ENCODE data around the gene MRPL2. TPM values are rescaled to one million over a fixed set of nuclear protein-coding genes. Genes with fewer than 3 reads are reported as not detected.

Gene MRPL2
- total and polyA plus RNA-seq, 2 of the 4 experiments (the other 2 are of a cell fraction): 18.1 to 45.9 TPM

- no peak overlapping the region for H3K4me3 ChIP-seq (ENCODE audit: insufficient read depth, low read depth, low read length)
- no peak overlapping the region for H4K91ac ChIP-seq (ENCODE audit: insufficient read depth, low read depth, low read length)
- no peak for DNase-seq
- H3K4me2 ChIP-seq (ENCODE audit: low read depth, low read length): no peak overlapping the region
- H4K5ac ChIP-seq (ENCODE audit: low read depth, low read length): no peak overlapping the region
- in situ Hi-C loops (cut with MboI; ENCODE audit: low sequenced_read_pairs) (no loop called here), intact Hi-C loops (cut with micrococcal nuclease) (no loop called here), dilution Hi-C loops (cut with HindIII; ENCODE audit: low sequenced_read_pairs, unreplicated experiment) (no loop called here)
- no peaks in the 10 kb centered on the region for H3K27me3 ChIP-seq (ENCODE audit: control insufficient read depth, insufficient read depth, low read length)
- 0 out of 2 replicates have a peak, but pooled peaks cover 1% of the 10 kb centered on the region for H3K9me1 ChIP-seq (ENCODE audit: insufficient read depth, low read length)
- no peak overlapping the region for H2AK9ac ChIP-seq (replicated peaks; ENCODE audit: low read depth, low read length, poor library complexity)
- no peak overlapping the region for H2BK20ac ChIP-seq (ENCODE audit: low read depth, low read length)
- H3K9ac ChIP-seq (ENCODE audit: low read depth, low read length): no peak overlapping the region
- POLR2A ChIA-PET (ENCODE audit: unreplicated experiment): no interaction called here
- no peak overlapping the region for H3K4ac ChIP-seq (ENCODE audit: low read depth, low read length)
- CTCF ChIA-PET: no interaction called here
- TF ChIP-seq RFX5 (IDR thresholded peaks at IDR 0.05; ENCODE audit: low read depth, low read length): no peak
- TF ChIP-seq, protein P1, sequence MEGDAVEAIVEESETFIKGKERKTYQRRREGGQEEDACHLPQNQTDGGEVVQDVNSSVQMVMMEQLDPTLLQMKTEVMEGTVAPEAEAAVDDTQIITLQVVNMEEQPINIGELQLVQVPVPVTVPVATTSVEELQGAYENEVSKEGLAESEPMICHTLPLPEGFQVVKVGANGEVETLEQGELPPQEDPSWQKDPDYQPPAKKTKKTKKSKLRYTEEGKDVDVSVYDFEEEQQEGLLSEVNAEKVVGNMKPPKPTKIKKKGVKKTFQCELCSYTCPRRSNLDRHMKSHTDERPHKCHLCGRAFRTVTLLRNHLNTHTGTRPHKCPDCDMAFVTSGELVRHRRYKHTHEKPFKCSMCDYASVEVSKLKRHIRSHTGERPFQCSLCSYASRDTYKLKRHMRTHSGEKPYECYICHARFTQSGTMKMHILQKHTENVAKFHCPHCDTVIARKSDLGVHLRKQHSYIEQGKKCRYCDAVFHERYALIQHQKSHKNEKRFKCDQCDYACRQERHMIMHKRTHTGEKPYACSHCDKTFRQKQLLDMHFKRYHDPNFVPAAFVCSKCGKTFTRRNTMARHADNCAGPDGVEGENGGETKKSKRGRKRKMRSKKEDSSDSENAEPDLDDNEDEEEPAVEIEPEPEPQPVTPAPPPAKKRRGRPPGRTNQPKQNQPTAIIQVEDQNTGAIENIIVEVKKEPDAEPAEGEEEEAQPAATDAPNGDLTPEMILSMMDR (conservative IDR thresholded peaks at IDR 0.05; ENCODE audit: low read depth, low read length): no peak
- no peak for TF ChIP-seq FOS (IDR thresholded peaks at IDR 0.05; ENCODE audit: low read depth, low read length)
- no peak for TF ChIP-seq MAFK (IDR thresholded peaks at IDR 0.05; ENCODE audit: low read depth, low read length)
- TF ChIP-seq SMC3 (IDR thresholded peaks at IDR 0.05; ENCODE audit: low read depth, low read length): no peak
- no peak for TF ChIP-seq RCOR1 (IDR thresholded peaks at IDR 0.05; ENCODE audit: insufficient replicate concordance, low read length)
- TF ChIP-seq BHLHE40 (IDR thresholded peaks at IDR 0.05; ENCODE audit: low read depth, low read length): no peak
- TF ChIP-seq POLR2A (IDR thresholded peaks at IDR 0.05; ENCODE audit: low read depth, low read length): no peak
- TF ChIP-seq RAD21 (IDR thresholded peaks at IDR 0.05; ENCODE audit: low read length): no peak
- H3K18ac ChIP-seq (ENCODE audit: low read depth, low read length): no peak overlapping the region
- H4K20me1 ChIP-seq (ENCODE audit: insufficient read depth, low read length): no peaks in the 10 kb centered on the region; the same call in 1 of the 2 replicates
- H3K27ac ChIP-seq (ENCODE audit: insufficient read depth, low read length): no peak overlapping the region
- peaks cover 44% of the 10 kb centered on the region for H3K36me3 ChIP-seq (ENCODE audit: control insufficient read depth, insufficient read depth, low read length)
- H3K23ac ChIP-seq (ENCODE audit: low read depth, low read length): no peak overlapping the region
- ATAC-seq (ENCODE audit: low read depth): no peak
- H3K4me1 ChIP-seq (ENCODE audit: control insufficient read depth, insufficient read depth, low read length): no peaks in the 10 kb centered on the region
- H2BK15ac ChIP-seq (ENCODE audit: low read depth, low read length): no peak overlapping the region
- no peaks in the 10 kb centered on the region for H3K9me3 ChIP-seq (ENCODE audit: control insufficient read depth, insufficient read depth, low read length)
- no peak overlapping the region for H2BK5ac ChIP-seq (ENCODE audit: low read depth, low read length, poor library complexity, severe bottlenecking)
- no peak overlapping the region for H2AK5ac ChIP-seq (ENCODE audit: low read depth, low read length)
- BruUV-seq (replicated peaks): no TSS peak
- H2AFZ ChIP-seq (replicated peaks; ENCODE audit: low read length, poor library complexity): no peak overlapping the region
- no peak overlapping the region for H3K14ac ChIP-seq (replicated peaks; ENCODE audit: low read depth, low read length)
- H2BK120ac ChIP-seq (ENCODE audit: low read depth, low read length): no peak overlapping the region
- whole genome bisulfite sequencing, 2 experiments (ENCODE audit: extremely low coverage in 2 of 2, insufficient read length in 1 of 2): 92% methylated on average over 4 of the region's 5 CpGs; no CpG with 5 or more reads in 1 of the 2 experiments
- no peak overlapping the region for H4K8ac ChIP-seq (ENCODE audit: low read depth in 2 of 2, low read length in 2 of 2)
- no peak overlapping the region for H3K56ac ChIP-seq (ENCODE audit: extremely low read depth, insufficient read depth, low read length)
- H3K79me1 ChIP-seq (ENCODE audit: low read depth in 1 of 2, low read length in 2 of 2): peaks cover 5 to 30% of the 10 kb centered on the region in 2 experiments; a peak in 3 of 4 replicates
Measured at GRCh38 chr6:43005844-43006243, 53.4 kb downstream of the MRPL2 start.

Other genes with a start within 250 kb of the MRPL2 start
- 112 and 125 TPM in 2 replicates for gene RPL7L1, start 179.8 kb downstream of the MRPL2 start, total RNA-seq (2012; rRNA removed)
- 31.3 and 43.0 TPM in 2 replicates for gene RPL7L1, start 179.8 kb downstream of the MRPL2 start, polyA plus RNA-seq (2012; rRNA removed)
- not detected in 2 replicates for gene PTCRA, start 143.4 kb downstream of the MRPL2 start, total RNA-seq (2012; rRNA removed)
- not detected in 2 replicates for gene PTCRA, start 143.4 kb downstream of the MRPL2 start, polyA plus RNA-seq (2012; rRNA removed)
- 13.3 and 15.3 TPM in 2 replicates for gene CNPY3, start 130.0 kb downstream of the MRPL2 start, total RNA-seq (2012; rRNA removed)
- gene CNPY3, start 130.0 kb downstream of the MRPL2 start, polyA plus RNA-seq (2012; rRNA removed): 39.2 and 39.8 TPM in 2 replicates
- not detected in 2 replicates for gene GNMT, start 98.7 kb downstream of the MRPL2 start, total RNA-seq (2012; rRNA removed)
- gene GNMT, start 98.7 kb downstream of the MRPL2 start, polyA plus RNA-seq (2012; rRNA removed): 0.36 TPM in 1 of 2 replicates, not detected in the other
- gene PEX6, start 80.3 kb downstream of the MRPL2 start, total RNA-seq (2012; rRNA removed): 9.4 and 10.6 TPM in 2 replicates
- 9.6 and 10.4 TPM in 2 replicates for gene PEX6, start 80.3 kb downstream of the MRPL2 start, polyA plus RNA-seq (2012; rRNA removed)
- gene PPP2R5D, start 74.9 kb downstream of the MRPL2 start, total RNA-seq (2012; rRNA removed): 60.5 and 68.8 TPM in 2 replicates
- gene PPP2R5D, start 74.9 kb downstream of the MRPL2 start, polyA plus RNA-seq (2012; rRNA removed): 50.6 and 55.6 TPM in 2 replicates
- gene MEA1, start 45.5 kb downstream of the MRPL2 start, total RNA-seq (2012; rRNA removed): 116 and 119 TPM in 2 replicates
- gene MEA1, start 45.5 kb downstream of the MRPL2 start, polyA plus RNA-seq (2012; rRNA removed): 126 TPM in 2 replicates
- gene KLHDC3, start 45.2 kb downstream of the MRPL2 start, total RNA-seq (2012; rRNA removed): 69.7 and 76.0 TPM in 2 replicates
- gene KLHDC3, start 45.2 kb downstream of the MRPL2 start, polyA plus RNA-seq (2012; rRNA removed): 50.5 and 57.1 TPM in 2 replicates
- 106 and 114 TPM in 2 replicates for gene RRP36, start 37.8 kb downstream of the MRPL2 start, total RNA-seq (2012; rRNA removed)
- 54.3 and 55.1 TPM in 2 replicates for gene RRP36, start 37.8 kb downstream of the MRPL2 start, polyA plus RNA-seq (2012; rRNA removed)
- 33.3 and 39.3 TPM in 2 replicates for gene CUL7, start 5.6 kb downstream of the MRPL2 start, total RNA-seq (2012; rRNA removed)
- gene CUL7, start 5.6 kb downstream of the MRPL2 start, polyA plus RNA-seq (2012; rRNA removed): 38.0 and 39.9 TPM in 2 replicates
- gene KLC4, start 197 bp upstream of the MRPL2 start, total RNA-seq (2012; rRNA removed): 9.7 and 10.9 TPM in 2 replicates
- 12.4 and 13.0 TPM in 2 replicates for gene KLC4, start 197 bp upstream of the MRPL2 start, polyA plus RNA-seq (2012; rRNA removed)
- gene PTK7, start 16.9 kb upstream of the MRPL2 start, total RNA-seq (2012; rRNA removed): 44.4 and 47.1 TPM in 2 replicates
- gene PTK7, start 16.9 kb upstream of the MRPL2 start, polyA plus RNA-seq (2012; rRNA removed): 122 and 142 TPM in 2 replicates
- gene SRF, start 111.8 kb upstream of the MRPL2 start, total RNA-seq (2012; rRNA removed): 20.6 TPM in 2 replicates
- gene SRF, start 111.8 kb upstream of the MRPL2 start, polyA plus RNA-seq (2012; rRNA removed): 56.3 and 69.1 TPM in 2 replicates
- 6.1 and 7.7 TPM in 2 replicates for gene CUL9, start 122.8 kb upstream of the MRPL2 start, total RNA-seq (2012; rRNA removed)
- gene CUL9, start 122.8 kb upstream of the MRPL2 start, polyA plus RNA-seq (2012; rRNA removed): 19.1 and 19.5 TPM in 2 replicates
- gene DNPH1, start 170.0 kb upstream of the MRPL2 start, total RNA-seq (2012; rRNA removed): 19.0 and 22.8 TPM in 2 replicates
- 47.8 and 58.0 TPM in 2 replicates for gene DNPH1, start 170.0 kb upstream of the MRPL2 start, polyA plus RNA-seq (2012; rRNA removed)
- gene TTBK1, start 184.0 kb upstream of the MRPL2 start, total RNA-seq (2012; rRNA removed): under 0.01 TPM in 1 of 2 replicates, not detected in the other
- gene TTBK1, start 184.0 kb upstream of the MRPL2 start, polyA plus RNA-seq (2012; rRNA removed): 0.01 and 0.02 TPM in 2 replicates
- not detected in 2 replicates for gene SLC22A7, start 238.8 kb upstream of the MRPL2 start, total RNA-seq (2012; rRNA removed)
- gene SLC22A7, start 238.8 kb upstream of the MRPL2 start, polyA plus RNA-seq (2012; rRNA removed): not detected in 2 replicates
- gene CRIP3, start 249.4 kb upstream of the MRPL2 start, total RNA-seq (2012; rRNA removed): not detected in 2 replicates
- not detected in 2 replicates for gene CRIP3, start 249.4 kb upstream of the MRPL2 start, polyA plus RNA-seq (2012; rRNA removed)